ENCODE data around the gene AIG1. TPM values are rescaled to one million over a fixed set of nuclear protein-coding genes. Genes with fewer than 3 reads are reported as not detected.

The AIG1 gene
- total and polyA plus RNA-seq, 4 donors, result 19.9 to 31.7 (median 27.3) TPM

DNA sequence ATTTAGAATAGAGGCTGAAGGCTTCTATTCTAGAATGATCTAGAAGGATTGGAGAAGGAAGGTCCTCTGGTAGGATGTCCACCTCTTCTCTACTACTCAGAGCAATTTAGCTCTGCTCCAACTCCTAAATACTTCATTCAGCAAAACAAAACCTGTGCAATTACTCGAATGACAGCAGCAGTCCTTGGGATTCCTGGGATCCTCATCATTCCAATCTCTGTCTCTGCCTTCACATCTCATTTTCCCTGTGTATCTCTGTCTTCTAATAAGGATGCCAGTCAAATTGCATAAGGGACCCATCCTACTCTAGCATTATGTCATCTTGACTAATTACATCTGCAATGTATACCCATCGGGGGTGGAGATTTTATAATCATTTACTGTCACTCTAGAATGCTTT, 5.5 kb upstream of the AIG1 start:
- 82 to 92% methylated on average over 2 of the region's 2 CpGs for WGBS, 2 donors
- no peaks in the 10 kb centered on the region for H3K9me3 ChIP-seq (ENCODE audit: control insufficient read depth in 4 of 4, insufficient read depth in 3 of 4, low read length in 3 of 4)
- ATAC-seq (ENCODE audit: insufficient read depth, low FRiP score), result no peak
- H3K27ac ChIP-seq (ENCODE audit: low read depth in 1 of 2, low read length in 1 of 2), result no peak overlapping the region
- no peak for DNase-seq
- H3K27me3 ChIP-seq (ENCODE audit: control insufficient read depth in 3 of 3, insufficient read depth in 3 of 3, low read length in 2 of 3), result no peaks in the 10 kb centered on the region
- no peak overlapping the region for H3K4me3 ChIP-seq
- TF ChIP-seq, protein P1, sequence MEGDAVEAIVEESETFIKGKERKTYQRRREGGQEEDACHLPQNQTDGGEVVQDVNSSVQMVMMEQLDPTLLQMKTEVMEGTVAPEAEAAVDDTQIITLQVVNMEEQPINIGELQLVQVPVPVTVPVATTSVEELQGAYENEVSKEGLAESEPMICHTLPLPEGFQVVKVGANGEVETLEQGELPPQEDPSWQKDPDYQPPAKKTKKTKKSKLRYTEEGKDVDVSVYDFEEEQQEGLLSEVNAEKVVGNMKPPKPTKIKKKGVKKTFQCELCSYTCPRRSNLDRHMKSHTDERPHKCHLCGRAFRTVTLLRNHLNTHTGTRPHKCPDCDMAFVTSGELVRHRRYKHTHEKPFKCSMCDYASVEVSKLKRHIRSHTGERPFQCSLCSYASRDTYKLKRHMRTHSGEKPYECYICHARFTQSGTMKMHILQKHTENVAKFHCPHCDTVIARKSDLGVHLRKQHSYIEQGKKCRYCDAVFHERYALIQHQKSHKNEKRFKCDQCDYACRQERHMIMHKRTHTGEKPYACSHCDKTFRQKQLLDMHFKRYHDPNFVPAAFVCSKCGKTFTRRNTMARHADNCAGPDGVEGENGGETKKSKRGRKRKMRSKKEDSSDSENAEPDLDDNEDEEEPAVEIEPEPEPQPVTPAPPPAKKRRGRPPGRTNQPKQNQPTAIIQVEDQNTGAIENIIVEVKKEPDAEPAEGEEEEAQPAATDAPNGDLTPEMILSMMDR (IDR thresholded peaks at IDR 0.05; ENCODE audit: control extremely low read depth, extremely low read depth), result no peak
- peaks cover 0 to 17% (median 0%) of the 10 kb centered on the region in 5 donors for H3K4me1 ChIP-seq (ENCODE audit: control insufficient read depth in 5 of 5, insufficient read depth in 5 of 5, low read length in 5 of 5)
- no peaks in the 10 kb centered on the region for H3K36me3 ChIP-seq (ENCODE audit: control insufficient read depth in 4 of 4, insufficient read depth in 4 of 4, low read length in 4 of 4)
- no peak overlapping the region for H3K9ac ChIP-seq (ENCODE audit: insufficient read depth in 1 of 2, low read length in 2 of 2)

DNA sequence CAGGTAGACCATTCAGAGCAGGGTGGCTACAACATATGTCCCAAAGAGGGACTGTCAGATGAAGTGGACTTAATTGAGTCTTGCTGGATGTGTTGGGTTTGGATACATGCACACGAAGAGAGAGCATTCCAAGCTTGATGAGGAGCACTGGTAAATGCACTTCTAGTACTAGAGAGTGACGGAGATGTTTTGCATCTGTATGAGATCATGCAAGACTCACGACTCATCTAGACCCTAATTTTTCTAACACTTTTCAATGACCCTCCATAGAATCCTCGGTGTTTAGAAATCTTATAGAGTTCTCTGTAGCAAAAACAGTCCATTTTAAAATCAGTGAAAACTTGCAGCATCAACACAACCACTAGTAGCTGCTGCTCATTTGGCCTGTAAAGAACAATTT, 4.8 kb upstream of the AIG1 start:
- Histone ChIP-seq H3K27ac (ENCODE audit: low read depth in 1 of 2, low read length in 1 of 2) (no peak overlapping the region), H3K36me3 (ENCODE audit: control insufficient read depth in 4 of 4, insufficient read depth in 4 of 4, low read length in 4 of 4) (no peaks in the 10 kb centered on the region), H3K9ac (ENCODE audit: insufficient read depth in 1 of 2, low read length in 2 of 2) (no peak overlapping the region), H3K4me3 (no peak overlapping the region), H3K4me1 (ENCODE audit: control insufficient read depth in 5 of 5, insufficient read depth in 5 of 5, low read length in 5 of 5) (peaks cover 0 to 17% (median 0%) of the 10 kb centered on the region in 5 donors), H3K9me3 (ENCODE audit: control insufficient read depth in 4 of 4, insufficient read depth in 3 of 4, low read length in 3 of 4) (no peaks in the 10 kb centered on the region), H3K27me3 (ENCODE audit: control insufficient read depth in 3 of 3, insufficient read depth in 3 of 3, low read length in 2 of 3) (no peaks in the 10 kb centered on the region)
- TF ChIP-seq, protein P1 (IDR thresholded peaks at IDR 0.05; ENCODE audit: control extremely low read depth, extremely low read depth), result no peak
- DNase-seq (peak in 2 of 3 donors; percentile 57 to 91), ATAC-seq (ENCODE audit: insufficient read depth, low FRiP score) (no peak)
- WGBS, 2 donors, result 85 to 88% methylated on average over 4 of the region's 4 CpGs

DNA sequence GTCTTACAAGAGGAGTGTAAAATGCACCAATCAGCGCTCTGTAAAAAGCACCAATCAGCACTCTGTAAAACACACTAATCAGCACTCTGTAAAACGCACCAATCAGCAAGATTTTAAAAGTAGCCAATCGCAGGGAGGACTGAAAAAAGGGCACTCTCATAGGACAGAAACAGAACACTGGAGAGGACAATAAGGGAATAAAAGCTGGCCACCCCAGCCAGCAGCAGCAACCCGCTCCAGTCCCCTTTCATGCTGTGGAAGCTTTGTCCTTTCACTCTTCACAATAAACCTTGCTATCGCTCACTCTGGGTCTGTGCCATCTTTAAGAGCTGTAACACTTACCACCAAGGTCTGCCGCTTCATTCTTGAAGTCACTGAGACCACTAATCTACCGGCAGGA, 1.7 kb upstream of the AIG1 start:
- Histone ChIP-seq H3K4me1 (ENCODE audit: control insufficient read depth in 5 of 5, insufficient read depth in 5 of 5, low read length in 5 of 5) (peaks cover 0 to 24% (median 3%) of the 10 kb centered on the region in 5 donors), H3K9ac (ENCODE audit: insufficient read depth in 1 of 2, low read length in 2 of 2) (no peak overlapping the region), H3K4me3 (no peak overlapping the region), H3K9me3 (ENCODE audit: control insufficient read depth in 4 of 4, insufficient read depth in 3 of 4, low read length in 3 of 4) (no peaks in the 10 kb centered on the region), H3K36me3 (ENCODE audit: control insufficient read depth in 4 of 4, insufficient read depth in 4 of 4, low read length in 4 of 4) (no peaks in the 10 kb centered on the region), H3K27ac (ENCODE audit: low read depth in 1 of 2, low read length in 1 of 2) (peak overlapping the region in 1 of 2 donors; percentile 41), H3K27me3 (ENCODE audit: control insufficient read depth in 3 of 3, insufficient read depth in 3 of 3, low read length in 2 of 3) (no peaks in the 10 kb centered on the region)
- 93 to 96% methylated on average over 7 of the region's 7 CpGs for WGBS, 2 donors
- ATAC-seq (ENCODE audit: insufficient read depth, low FRiP score), result no peak
- DNase-seq, result peak in 1 of 3 donors; percentile 13
- TF ChIP-seq, protein P1 (IDR thresholded peaks at IDR 0.05; ENCODE audit: control extremely low read depth, extremely low read depth), result no peak
